DMS53 (cell line): ENCODE results near the gene SRI.
A peak's percentile ranks its signal among the peaks of the same experiment; 100 is the strongest.
"Not testable (repeated sequence)": the region's sequence is repeated elsewhere in the genome, so short reads cannot be mapped to it uniquely, and the experiment has no call there.

ENCODE experiments used
- DNase-seq: peaks from one replicate; lab custom pipeline; 2025; lab: John Stamatoyannopoulos, UW

SRI gene

DNA sequence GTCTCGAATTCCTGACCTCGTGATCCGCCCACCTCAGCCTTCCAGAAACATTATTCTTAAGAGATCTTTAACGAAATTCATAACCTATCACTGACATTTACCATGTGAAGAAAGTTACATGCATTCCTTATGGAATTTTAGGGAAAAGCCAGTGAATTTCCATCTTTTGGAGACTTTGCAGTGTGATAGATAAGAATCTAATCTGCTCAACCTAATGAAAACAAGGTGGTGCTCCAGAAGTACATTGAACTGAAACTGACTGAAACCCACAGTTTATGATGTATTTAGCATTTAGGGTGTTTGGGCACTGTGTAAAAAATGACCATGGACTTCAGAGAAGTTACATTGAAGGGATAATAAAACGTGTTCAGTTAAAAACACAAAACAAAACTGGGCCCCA is 43.6 kb downstream of the SRI start:
- no peak for DNase-seq

GRCh38 chr7:88172842-88173241 is 47.0 kb downstream of the SRI start:
- DNase-seq: no peak

- DNase-seq: peak; percentile 60
These were observed 50.0 kb downstream of the SRI start for GRCh38 chr7:88169717-88170320.

- DNase-seq: no peak
These were observed 52.1 kb downstream of the SRI start for GRCh38 chr7:88167721-88168120.

- no peak for DNase-seq
These were observed 52.6 kb downstream of the SRI start for GRCh38 chr7:88167223-88167622.

DNA sequence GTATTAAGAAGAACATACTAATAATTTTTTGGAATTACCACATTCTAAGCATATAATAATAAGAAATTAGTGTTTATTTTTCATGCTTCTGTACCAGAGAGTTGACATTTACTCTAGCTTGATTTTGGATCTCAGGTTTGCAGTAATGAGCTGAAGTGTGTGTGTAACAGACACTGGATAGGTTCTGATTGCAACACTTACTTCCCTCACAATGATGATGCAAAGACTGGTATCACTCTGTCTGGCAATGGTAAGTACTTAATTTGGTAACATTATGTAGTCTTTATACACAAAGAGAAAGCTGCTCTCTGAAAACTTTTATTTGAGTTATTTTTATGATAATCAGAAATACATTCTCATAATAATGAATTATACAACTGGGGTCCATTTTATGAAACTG is 54.1 kb downstream of the SRI start:
- DNase-seq: no peak

DNA sequence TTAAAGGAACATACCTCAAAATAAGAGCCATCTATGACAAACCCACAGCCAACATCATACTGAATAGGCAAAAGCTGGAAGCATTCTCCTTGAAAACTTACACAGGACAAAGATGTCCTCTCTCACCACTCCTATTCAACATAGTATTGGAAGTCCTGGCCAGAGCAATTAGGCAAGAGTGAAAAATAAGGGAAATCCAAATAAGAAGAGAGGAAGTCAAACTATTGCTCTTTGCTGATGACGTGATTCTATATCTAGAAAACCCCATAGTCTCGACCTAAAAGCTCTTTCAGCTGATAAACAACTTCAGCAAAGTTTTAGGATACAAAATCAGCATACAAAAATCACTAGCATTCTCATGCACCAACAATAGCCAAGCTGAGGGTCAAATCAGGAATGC is 60.1 kb downstream of the SRI start:
- DNase-seq: not testable (repeated sequence)

DNA sequence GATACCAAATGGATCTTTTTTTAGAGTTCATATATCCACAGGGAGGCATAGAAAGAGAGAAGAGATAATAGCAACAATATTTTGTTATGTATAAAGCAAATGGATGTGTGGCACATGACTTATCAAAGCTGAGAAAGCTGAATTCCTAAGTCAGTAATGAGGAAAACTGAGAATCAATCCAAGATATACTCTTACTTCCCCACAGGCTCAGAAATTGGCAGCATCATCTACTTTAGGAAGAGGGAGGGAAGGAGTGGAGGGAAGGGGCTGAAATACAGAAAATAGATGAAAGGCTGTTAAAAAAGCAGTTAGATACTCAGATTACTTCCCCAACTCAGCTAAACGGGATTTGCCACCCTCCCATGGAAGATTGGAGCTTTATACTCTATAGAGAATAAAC is 63.5 kb downstream of the SRI start:
- no peak for DNase-seq

GRCh38 chr7:88155756-88156155 is 64.1 kb downstream of the SRI start:
- no peak for DNase-seq
